ENCODE data around the gene CDK6.

Gene CDK6

DNA sequence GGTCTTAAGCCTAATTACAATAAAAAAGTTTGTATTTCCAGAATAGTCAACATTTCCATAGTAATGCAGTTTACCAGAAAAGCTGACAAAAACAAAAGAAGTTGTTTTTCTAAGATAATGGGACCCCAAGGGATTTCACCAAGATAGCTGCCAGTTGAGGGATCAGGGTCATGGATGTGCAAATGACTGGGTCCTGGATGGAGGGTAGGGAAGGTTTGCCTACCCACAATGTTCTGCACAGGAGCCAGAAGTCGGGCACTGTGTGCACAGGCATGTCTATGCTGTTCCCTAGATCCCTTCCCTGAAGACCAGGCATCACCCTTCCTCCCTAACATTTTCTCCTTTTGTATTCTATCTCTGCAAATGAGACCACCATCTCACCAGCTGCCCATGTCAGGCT lies 152.1 kb downstream of the CDK6 start:
- no peak for TF ChIP-seq CTCF (IDR thresholded peaks at IDR 0.05)

GRCh38 chr7:92682903-92683539 lies 153.4 kb downstream of the CDK6 start:
- no peak for TF ChIP-seq CTCF (IDR thresholded peaks at IDR 0.05)

DNA sequence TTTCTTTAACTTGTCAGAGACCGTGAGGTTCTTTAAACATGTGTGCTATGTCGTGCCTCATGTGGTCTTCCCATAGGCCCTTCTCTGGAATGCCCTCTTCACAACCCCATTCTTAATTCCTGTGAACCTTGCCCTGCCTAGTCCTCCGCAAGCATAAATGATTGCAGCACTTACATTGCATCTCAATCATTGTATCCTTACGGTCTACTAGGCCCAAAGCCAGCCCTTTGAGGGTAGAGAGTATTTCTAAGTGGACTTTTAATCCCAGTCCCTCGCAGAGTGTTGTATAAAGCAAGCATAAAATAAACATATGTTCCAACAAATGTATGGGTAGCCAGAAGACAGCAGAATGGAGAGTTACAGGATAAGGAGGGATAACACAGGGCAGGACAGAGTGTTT lies 154.0 kb downstream of the CDK6 start:
- TF ChIP-seq CTCF (IDR thresholded peaks at IDR 0.05): no peak

DNA sequence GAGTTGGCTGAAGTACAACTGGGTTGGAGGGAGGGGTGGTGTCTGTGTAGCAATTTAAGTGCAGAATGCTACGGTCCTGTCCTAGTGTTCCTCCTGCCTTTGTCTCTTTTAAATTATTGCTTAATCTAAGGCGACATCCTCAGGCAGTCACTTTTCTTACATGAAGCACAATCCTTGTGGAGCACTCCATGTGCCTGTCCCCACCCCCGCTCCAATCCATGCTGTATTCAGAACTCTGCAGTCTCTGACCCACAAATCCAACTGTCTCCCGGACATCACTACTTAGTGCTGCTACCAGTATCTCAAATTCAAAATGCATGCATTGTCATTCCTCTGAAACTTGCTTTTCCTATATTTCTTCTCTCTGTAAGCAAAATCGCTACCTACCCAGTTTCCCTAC lies 154.7 kb downstream of the CDK6 start:
- no peak for TF ChIP-seq CTCF (IDR thresholded peaks at IDR 0.05)

- TF ChIP-seq CTCF (IDR thresholded peaks at IDR 0.05): no peak
Observed at GRCh38 chr7:92680442-92680841, 155.9 kb downstream of the CDK6 start.

DNA sequence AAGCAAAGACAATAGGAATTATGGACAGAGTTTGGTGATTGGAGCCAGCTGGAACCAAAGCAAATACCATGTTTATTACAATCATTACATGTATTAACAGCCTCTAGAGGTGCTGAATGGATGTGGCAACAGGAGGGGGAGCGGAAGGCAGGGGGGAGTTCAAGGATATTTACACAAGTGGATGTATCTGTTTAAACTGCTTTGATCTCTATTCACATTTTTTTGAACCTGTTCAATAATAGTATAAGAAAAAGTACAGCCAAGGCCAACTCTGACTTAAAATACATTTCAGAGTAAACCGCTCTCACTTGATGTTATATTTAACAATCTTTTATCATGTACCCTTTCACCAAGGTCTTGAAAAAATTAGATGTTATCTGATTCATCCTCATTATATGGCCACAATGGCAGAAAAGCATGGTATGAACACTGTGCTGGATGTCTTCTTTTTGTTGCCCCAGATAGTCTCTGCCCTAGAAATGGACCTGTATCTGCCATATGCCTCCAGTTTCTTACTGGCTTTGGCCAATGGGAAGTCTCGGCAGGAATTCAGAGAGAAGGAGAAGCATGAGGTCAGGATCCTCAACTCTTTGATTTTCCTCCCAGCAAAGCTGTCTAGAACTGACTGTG lies 158.0 kb downstream of the CDK6 start:
- no peak for TF ChIP-seq CTCF (IDR thresholded peaks at IDR 0.05)

DNA sequence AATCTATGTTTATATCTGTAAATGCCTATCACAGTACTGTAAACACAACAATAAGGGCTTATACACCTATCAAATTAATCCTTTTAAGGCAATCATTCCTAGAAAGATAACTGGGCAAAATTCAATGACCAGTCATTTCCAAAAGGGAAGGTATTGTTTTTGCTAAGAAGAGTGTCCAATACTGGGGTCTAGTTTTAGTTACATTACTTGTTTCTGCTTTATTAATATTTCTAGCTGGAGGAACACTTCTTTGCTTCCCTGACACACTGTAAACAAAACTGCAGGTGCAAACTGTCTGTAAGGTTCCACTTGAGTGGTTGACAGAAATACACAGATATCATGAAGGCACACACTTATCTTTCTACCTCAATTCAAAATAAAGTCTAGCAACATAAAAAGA lies 162.0 kb downstream of the CDK6 start:
- TF ChIP-seq CTCF (IDR thresholded peaks at IDR 0.05): no peak

Data from LNCAP (cell line).